ENCODE data around the gene LIMK2. TPM values are rescaled to one million over a fixed set of nuclear protein-coding genes. Genes with fewer than 3 reads are reported as not detected.

The LIMK2 gene
- polyA plus RNA-seq, 6 donors from 2014 or later = 5.6 to 16.7 (median 9.2) TPM

DNA sequence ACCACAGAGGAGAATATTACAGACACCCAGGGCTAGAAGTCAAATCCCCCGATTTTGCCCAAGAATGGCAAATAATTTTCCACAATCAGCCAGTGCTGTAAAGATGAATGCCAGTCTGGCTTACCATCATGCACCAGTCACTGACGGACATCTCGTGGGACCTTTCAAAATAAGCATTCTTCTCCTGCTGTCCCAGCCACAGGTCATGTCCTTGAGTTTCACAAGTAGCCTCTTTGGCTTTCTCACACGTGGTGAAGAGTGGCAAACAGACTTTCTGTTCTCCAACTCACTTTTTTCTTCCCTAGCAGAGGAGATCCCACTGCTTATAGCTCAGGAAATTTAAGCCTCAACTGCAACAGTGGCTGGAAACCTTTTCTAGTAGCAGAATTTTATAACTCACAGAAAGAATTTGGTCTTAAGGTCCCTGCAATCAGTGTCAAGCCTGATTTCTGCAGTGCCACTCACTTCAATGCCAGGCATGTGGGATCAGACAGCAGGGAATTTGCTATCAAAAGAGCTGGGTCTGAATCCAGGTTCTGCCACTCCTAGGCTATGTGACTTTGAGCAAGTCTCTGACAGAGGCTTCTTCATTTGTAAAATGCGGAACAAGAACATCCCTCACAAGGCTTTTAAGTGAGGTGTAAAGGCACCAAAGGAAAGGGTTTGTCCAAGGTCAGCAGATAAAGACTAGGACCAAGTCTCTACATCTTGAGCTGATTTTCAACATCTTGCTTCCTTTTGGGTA, 76.6 kb downstream of the LIMK2 start:
- peaks cover 59 to 80% (median 80%) of the 10 kb centered on the region in 3 donors for H3K4me1 Mint-ChIP-seq
- ATAC-seq (ENCODE audit: low read depth in 2 of 2) (no peak), DNase-seq (no peak)
- peak overlapping the region; percentile 90 to 99 (median 98) for H3K4me3 Mint-ChIP-seq
- peak overlapping the region; percentile 100 for H3K27ac Mint-ChIP-seq
- H3K27me3 Mint-ChIP-seq = no peaks in the 10 kb centered on the region
- H3K36me3 Mint-ChIP-seq = peaks cover 21 to 38% of the 10 kb centered on the region in 2 donors
- H3K9me3 Mint-ChIP-seq = no peaks in the 10 kb centered on the region

DNA sequence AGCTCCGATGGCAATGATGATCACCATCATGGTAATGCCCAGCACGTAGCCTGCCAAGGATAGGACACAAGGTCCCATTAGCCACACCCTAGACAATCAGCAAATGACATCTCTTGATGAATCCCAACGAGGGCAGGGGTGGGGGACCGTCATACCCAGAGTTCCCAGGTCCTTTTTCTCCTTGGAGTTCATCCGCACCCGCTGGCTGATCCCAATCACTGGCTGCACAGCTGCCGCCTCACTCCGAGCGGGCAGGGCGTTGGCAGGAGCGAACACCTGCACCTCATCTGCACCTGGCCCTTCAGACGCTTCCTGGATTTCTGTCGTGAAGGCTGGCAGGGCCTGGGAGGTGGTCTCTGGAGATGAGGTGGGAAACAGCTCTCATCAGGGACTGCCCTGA, 77.2 kb downstream of the LIMK2 start:
- H3K27ac Mint-ChIP-seq = peak overlapping the region; percentile 100
- no peaks in the 10 kb centered on the region for H3K27me3 Mint-ChIP-seq
- H3K36me3 Mint-ChIP-seq = peaks cover 21 to 38% of the 10 kb centered on the region in 2 donors
- ATAC-seq (ENCODE audit: low read depth in 2 of 2) (no peak), DNase-seq (no peak)
- H3K4me3 Mint-ChIP-seq = peak overlapping the region; percentile 90 to 99 (median 98)
- peaks cover 59 to 81% (median 80%) of the 10 kb centered on the region in 3 donors for H3K4me1 Mint-ChIP-seq
- no peaks in the 10 kb centered on the region for H3K9me3 Mint-ChIP-seq

DNA sequence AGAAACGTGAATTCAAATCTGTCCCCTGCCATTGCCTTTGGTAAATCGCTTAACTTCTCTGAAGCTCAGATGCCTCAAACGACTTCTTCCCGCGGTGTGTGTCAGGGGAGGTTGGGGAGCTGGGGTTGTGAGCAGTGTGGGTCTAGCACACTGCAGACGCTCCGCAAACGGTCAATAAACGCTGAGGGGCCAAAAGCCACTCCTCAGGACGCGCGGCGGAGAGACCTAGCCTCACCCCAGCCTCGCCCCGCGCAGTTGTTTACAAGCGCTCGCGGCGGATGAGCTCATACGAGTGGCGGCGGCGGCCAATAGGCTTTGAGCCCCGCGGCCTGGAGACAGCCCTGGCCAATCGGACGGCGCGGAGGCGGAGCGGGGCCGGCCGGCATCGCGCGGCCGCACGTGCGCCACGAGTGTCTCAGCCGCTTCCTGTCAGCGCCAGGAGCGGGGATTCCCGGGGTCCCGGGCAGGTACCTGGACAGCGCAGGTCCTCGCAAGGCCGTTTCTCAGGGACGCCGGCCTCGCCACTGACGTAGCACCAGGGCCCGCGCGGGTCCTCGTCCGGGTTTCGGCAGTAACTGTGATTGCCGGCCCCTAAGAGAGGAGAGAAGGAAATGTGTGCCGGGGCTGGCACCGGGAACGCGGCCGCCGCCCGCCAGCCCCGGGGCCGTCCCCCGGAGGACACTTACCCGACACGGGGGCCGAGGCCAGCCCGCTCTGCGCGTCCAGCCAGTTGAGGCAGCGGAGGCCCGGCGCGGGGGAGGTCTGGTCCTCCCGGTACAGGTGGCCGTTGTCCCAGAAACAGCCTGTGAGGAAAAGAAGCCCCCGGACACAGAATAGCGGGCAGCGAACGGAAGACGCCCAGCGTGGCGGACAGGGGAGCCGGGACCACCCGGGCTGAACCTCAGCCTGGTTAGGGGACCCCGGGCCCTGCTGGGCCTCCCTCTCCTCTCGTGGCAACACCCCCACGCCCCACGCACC, 78.7 kb downstream of the LIMK2 start:
- peak overlapping the region; percentile 100 for H3K27ac Mint-ChIP-seq
- peak; percentile 97 for DNase-seq
- ATAC-seq (ENCODE audit: low read depth in 2 of 2) = peak; percentile 78 to 79
- H3K9me3 Mint-ChIP-seq = no peaks in the 10 kb centered on the region
- peaks cover 21 to 29% of the 10 kb centered on the region in 2 donors for H3K36me3 Mint-ChIP-seq
- peaks cover 48 to 76% (median 75%) of the 10 kb centered on the region in 3 donors for H3K4me1 Mint-ChIP-seq
- no peaks in the 10 kb centered on the region for H3K27me3 Mint-ChIP-seq
- H3K4me3 Mint-ChIP-seq = peak overlapping the region; percentile 90 to 99 (median 98)

DNA sequence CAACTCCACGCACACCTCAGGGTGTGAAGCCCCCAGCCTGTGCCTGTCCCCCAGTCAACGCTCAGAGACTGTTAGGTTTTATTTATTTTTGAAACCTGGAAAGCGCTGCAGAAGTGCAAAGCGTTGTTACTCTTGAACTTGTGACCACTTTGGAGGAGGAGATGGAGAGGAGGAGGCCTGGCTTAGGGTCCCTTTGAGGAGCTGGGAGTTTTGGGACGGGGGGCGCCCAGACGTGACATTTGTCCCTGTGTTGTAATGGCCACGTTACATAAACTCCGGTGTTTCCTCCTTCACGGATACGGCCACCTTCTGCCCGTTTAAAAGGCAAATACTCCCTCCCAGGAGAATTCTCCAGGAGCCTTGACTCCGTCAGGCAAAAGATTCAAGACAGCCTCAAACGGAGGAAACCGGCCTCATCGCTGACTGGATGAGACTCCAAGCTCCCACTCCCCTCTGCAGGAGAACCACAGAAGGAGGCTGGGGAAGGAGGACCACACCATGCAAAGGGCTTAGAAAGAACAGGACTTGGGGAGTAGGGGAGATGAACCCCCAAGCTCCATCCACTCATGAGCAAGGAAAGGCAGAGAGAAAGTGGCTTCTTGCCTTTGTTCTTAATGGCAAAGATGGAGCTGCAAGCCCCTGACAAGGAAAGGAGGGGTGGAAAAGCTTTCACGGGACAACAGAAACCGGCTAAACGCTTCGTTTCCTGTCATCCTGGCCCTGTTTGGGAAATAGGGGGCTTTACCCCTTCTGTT, 79.6 kb downstream of the LIMK2 start:
- Mint-ChIP-seq H3K9me3 (no peaks in the 10 kb centered on the region), H3K4me1 (peaks cover 46 to 74% (median 73%) of the 10 kb centered on the region in 3 donors), H3K4me3 (peak overlapping the region; percentile 90 to 100 (median 99)), H3K27ac (peak overlapping the region; percentile 99 to 100 (median 100)), H3K27me3 (no peaks in the 10 kb centered on the region), H3K36me3 (peaks cover 17 to 24% of the 10 kb centered on the region in 2 donors)
- ATAC-seq (ENCODE audit: low read depth in 2 of 2) (no peak), DNase-seq (no peak)

DNA sequence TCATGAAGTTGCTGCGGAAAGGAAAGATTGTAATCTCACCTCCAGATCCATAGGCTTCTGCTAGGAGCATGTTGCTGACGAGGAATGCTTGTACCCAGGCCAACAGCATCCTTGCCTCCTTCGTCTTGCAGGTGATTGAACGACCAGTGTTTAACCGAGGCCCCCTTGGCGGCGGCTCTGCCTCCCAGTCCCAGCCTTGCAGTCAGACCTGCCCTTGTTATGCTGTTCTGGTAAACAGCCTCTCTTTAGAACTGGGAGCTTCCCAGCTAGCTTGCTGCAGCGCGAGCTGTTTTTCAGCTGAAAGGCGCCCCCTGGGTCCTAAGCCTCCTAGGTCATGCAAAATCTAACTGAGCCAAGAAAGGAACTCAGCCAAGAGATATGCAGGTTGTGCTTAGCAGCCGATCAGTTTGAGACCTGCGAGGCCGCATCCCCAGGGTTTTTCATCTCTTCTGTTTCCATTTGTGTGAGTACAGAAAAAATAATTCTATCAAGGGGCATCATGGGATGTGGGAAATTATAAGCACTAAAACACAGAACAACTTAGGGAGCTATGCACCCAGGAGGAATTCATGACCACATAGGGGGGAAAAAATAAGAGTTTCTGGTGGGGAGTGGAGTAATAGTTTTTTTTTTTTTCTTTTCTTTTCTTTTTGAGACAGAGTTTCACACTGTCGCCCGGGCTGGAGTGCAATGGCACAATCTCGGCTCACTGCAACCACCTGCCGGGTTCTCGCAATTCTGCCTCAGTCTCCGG, 80.3 kb downstream of the LIMK2 start, which contains the start of gene PIK3IP1:
Gene PIK3IP1 (minus strand): TSS at position 253 of the 754 bp plus-strand sequence. CDS start 144 bp downstream, at position 109.
- H3K4me3 Mint-ChIP-seq = peak within 1 kb of the TSS; percentile 90 to 100 (median 99)
- H3K9me3 Mint-ChIP-seq = no peaks in the 10 kb centered on the region
- H3K27me3 Mint-ChIP-seq = no peaks in the 10 kb centered on the region
- DNase-seq (peak; percentile 81), ATAC-seq (ENCODE audit: low read depth in 2 of 2) (peak; percentile 26 to 32)
- H3K27ac Mint-ChIP-seq = peak within 1 kb of the TSS; percentile 99 to 100 (median 100)
- peaks cover 17 to 23% of the 10 kb centered on the region in 2 donors for H3K36me3 Mint-ChIP-seq
- H3K4me1 Mint-ChIP-seq = peaks cover 49 to 71% (median 68%) of the 10 kb centered on the region in 3 donors

DNA sequence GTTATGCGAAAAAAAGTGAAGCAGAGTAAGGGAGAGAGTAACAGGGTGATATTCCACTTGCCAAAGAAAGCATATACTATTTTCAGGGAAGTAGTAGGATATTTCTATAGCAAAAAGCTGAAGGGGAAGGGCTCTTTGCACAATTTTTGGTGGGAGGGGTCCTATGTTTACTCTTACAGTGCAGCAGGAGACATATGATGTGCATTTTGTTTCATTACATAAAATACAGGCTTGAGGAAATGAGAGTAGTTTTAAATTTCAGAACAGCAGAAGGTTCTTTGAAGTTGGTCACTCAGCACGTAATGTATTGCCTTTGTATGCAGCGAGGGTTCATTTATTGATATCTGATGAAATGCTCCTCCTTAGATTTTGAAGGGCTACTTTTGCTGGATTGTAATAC, 83.3 kb downstream of the LIMK2 start:
- H3K9me3 Mint-ChIP-seq = no peaks in the 10 kb centered on the region
- H3K36me3 Mint-ChIP-seq = peaks cover 3 to 6% of the 10 kb centered on the region in 2 donors
- no peak for DNase-seq
- H3K4me1 Mint-ChIP-seq = peaks cover 36 to 43% (median 43%) of the 10 kb centered on the region in 3 donors
- H3K27me3 Mint-ChIP-seq = no peaks in the 10 kb centered on the region
- H3K4me3 Mint-ChIP-seq = peak overlapping the region in 1 of 8 donors; percentile 59
- ATAC-seq (ENCODE audit: low read depth in 2 of 2) = no peak
- H3K27ac Mint-ChIP-seq = peak overlapping the region in 1 of 6 donors; percentile 24

DNA sequence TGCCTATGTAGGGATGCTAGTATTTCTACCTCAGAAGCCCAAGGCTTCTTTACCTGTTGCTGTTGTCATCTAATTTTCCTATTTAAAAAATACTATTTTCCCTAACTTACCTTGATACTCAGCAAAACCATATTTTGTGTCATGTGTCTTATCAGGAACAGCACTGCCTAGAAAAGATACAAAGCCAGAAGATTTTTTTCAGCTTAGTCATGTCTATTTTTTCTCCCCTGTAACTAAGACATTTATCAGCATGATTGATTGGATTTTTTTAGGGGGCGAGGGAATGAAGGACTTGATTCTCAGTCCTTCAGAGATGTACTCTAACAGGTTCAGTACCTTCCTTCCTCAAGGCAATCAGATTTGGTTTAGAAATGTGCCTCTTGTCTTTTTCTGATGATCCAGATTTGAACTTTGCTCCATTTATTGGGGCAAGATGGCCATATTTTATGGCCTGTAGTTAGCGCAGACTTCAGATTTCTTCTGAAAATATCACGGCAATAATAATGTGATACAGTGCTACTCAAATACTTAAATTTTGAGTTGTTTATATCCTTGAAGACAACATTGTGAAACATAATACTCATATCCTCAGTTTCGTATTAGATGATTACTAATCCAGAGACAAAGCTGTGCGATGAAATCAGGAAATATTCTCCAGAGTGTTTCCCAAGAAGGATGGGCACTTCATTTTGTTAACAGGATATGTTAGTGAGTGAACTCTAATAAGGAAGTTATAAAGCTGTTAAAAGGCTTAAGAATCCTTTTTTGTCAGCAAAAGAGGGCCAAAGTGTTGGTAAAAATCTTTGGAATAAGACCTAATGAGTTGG, 83.9 kb downstream of the LIMK2 start:
- DNase-seq = no peak
- H3K4me3 Mint-ChIP-seq = no peak overlapping the region
- H3K27me3 Mint-ChIP-seq = no peaks in the 10 kb centered on the region
- H3K9me3 Mint-ChIP-seq = no peaks in the 10 kb centered on the region
- H3K4me1 Mint-ChIP-seq = peaks cover 37 to 41% (median 38%) of the 10 kb centered on the region in 3 donors
- H3K27ac Mint-ChIP-seq = peak overlapping the region in 1 of 6 donors; percentile 24
- H3K36me3 Mint-ChIP-seq = peaks cover 0 to 4% of the 10 kb centered on the region in 2 donors
- no peak for ATAC-seq (ENCODE audit: low read depth in 2 of 2)

DNA sequence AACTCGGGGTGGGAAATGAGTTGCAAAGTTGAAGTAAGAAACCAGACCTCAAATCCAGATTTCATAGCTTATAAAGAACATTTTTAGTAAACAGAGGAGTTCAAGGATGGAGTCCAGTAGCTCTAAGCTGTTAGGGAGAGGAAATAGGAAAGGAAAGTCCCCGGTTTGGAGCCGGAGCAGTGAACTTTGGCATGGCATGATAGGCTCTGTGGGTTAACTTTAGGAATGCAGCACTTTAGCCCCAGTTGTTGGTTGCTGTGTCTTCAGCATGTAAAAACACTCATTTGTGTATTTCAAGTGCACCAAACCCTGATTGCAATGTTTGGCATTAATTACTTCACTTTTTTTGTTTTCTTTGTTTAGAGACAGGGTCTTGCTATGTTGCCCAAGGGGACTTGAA, 88.8 kb downstream of the LIMK2 start:
- H3K4me1 Mint-ChIP-seq = peaks cover 9 to 21% (median 12%) of the 10 kb centered on the region in 3 donors
- no peaks in the 10 kb centered on the region for H3K9me3 Mint-ChIP-seq

DNA sequence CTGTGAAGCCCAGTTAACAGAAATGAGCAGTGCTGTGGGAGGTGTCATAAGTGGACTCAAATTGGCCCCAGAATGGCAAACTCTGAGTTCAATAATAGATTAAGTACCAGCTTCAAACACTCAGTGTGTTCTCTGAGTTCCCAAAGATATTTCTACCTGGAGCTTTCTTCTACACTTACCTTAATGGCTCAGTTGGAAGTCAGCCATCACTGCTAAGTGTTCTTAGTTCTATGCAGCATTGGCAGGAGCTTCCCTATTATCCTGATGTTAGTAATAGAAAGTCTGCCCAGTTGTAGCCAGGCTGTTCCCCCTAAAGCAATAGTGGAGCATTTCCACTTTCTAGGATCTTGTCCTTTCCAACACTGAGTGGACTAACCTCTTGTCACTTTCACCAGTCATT, 89.9 kb downstream of the LIMK2 start:
- no peaks in the 10 kb centered on the region for H3K9me3 Mint-ChIP-seq
- H3K27ac Mint-ChIP-seq = no peak overlapping the region
- H3K4me3 Mint-ChIP-seq = no peak overlapping the region
- no peaks in the 10 kb centered on the region for H3K36me3 Mint-ChIP-seq
- H3K4me1 Mint-ChIP-seq = peaks cover 6 to 19% (median 12%) of the 10 kb centered on the region in 3 donors
- H3K27me3 Mint-ChIP-seq = no peaks in the 10 kb centered on the region
- DNase-seq = no peak
- no peak for ATAC-seq (ENCODE audit: low read depth in 2 of 2)

More for the DNA sequence above, 88.8 kb downstream of the LIMK2 start:
- no peak overlapping the region for H3K4me3 Mint-ChIP-seq
- DNase-seq (no peak), ATAC-seq (ENCODE audit: low read depth in 2 of 2) (no peak)
- no peak overlapping the region for H3K27ac Mint-ChIP-seq
- no peaks in the 10 kb centered on the region for H3K36me3 Mint-ChIP-seq
- no peaks in the 10 kb centered on the region for H3K27me3 Mint-ChIP-seq

DNA sequence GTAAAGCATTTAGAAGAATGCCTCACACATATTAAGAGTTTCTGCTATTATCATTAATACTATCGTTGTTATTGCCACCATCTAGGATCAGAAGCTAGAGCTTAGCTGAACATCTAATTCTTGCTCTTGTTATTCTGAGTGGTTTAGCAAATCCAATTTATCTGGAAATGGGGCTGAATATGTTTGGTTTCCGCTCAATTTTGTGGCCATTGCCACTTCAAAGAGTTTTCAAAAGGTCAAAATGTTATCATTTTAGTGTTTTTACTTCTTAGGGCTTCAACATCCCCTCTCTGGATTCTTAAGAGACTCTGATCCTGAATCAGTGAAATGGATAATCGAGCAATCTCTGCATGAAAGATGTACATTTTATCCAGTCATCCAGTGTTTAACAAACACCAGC, 90.4 kb downstream of the LIMK2 start:
- H3K27me3 Mint-ChIP-seq = no peaks in the 10 kb centered on the region
- H3K4me1 Mint-ChIP-seq = peaks cover 8 to 19% (median 16%) of the 10 kb centered on the region in 3 donors
- H3K4me3 Mint-ChIP-seq = no peak overlapping the region
- H3K36me3 Mint-ChIP-seq = no peaks in the 10 kb centered on the region
- no peaks in the 10 kb centered on the region for H3K9me3 Mint-ChIP-seq
- ATAC-seq (ENCODE audit: low read depth in 2 of 2) (no peak), DNase-seq (no peak)
- no peak overlapping the region for H3K27ac Mint-ChIP-seq

DNA sequence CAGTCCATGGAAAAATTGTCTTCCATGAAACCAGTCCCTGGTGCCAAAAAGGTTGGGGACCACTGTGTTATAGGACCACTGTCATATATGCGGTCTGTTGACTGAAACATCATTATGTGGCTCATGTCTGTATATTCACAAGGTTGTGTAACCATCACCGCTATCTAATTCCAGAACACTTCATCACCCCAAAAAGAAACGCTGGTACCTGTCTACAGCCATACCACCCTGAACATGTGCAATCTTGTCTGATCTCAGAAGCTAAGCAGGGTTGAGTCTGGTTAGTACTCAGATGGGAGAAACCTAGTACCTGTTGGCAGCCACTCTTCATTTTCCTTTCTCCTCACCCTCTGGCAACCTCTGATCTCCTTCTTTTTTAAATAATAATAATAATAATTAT, 93.1 kb downstream of the LIMK2 start:
- no peaks in the 10 kb centered on the region for H3K9me3 Mint-ChIP-seq
- DNase-seq (no peak), ATAC-seq (ENCODE audit: low read depth in 2 of 2) (no peak)
- no peaks in the 10 kb centered on the region for H3K36me3 Mint-ChIP-seq
- H3K27ac Mint-ChIP-seq = no peak overlapping the region
- H3K27me3 Mint-ChIP-seq = no peaks in the 10 kb centered on the region
- H3K4me3 Mint-ChIP-seq = no peak overlapping the region
- peaks cover 20 to 28% (median 27%) of the 10 kb centered on the region in 3 donors for H3K4me1 Mint-ChIP-seq

Data from naive B cell (primary cell).